Activated T-cell treated with anti-CD3 and anti-CD28 coated beads for 1 hour (primary cell): Measurements from ENCODE around the gene PLD5.
"Not testable (repeated sequence)": the region's sequence is repeated elsewhere in the genome, so short reads cannot be mapped to it uniquely, and the experiment has no call there.

ENCODE experiments used
- DNase-seq: peaks from one replicate; pipeline ENCODE4 v3.0.0-alpha.2; 2020; ENCODE audit warnings: low read depth

The PLD5 gene

GRCh38 chr1:242140836-242141235 is 383.7 kb downstream of the PLD5 start:
- no peak for DNase-seq

- no peak for DNase-seq
Observed at GRCh38 chr1:242139986-242140385, 384.5 kb downstream of the PLD5 start.

- no peak for DNase-seq
Observed at GRCh38 chr1:242139442-242139841, 385.1 kb downstream of the PLD5 start.

- no peak for DNase-seq
Observed at GRCh38 chr1:242133796-242134195, 390.7 kb downstream of the PLD5 start.

GRCh38 chr1:242133351-242133750 is 391.1 kb downstream of the PLD5 start:
- no peak for DNase-seq

GRCh38 chr1:242132121-242132817 is 392.2 kb downstream of the PLD5 start:
- no peak for DNase-seq

- DNase-seq: no peak
Observed at GRCh38 chr1:242128951-242129502, 395.5 kb downstream of the PLD5 start.

- no peak for DNase-seq
Observed at GRCh38 chr1:242120432-242120831, 404.1 kb downstream of the PLD5 start.

GRCh38 chr1:242100921-242101320 is 423.6 kb downstream of the PLD5 start:
- DNase-seq: no peak

GRCh38 chr1:242097283-242097682 is 427.2 kb downstream of the PLD5 start:
- not testable (repeated sequence) for DNase-seq

- no peak for DNase-seq
Observed at GRCh38 chr1:242093116-242093515, 431.4 kb downstream of the PLD5 start.

GRCh38 chr1:242089911-242090310 is 434.6 kb downstream of the PLD5 start:
- no peak for DNase-seq

GRCh38 chr1:242088875-242089274 is 435.6 kb downstream of the PLD5 start:
- DNase-seq: no peak

- DNase-seq: no peak
Observed at GRCh38 chr1:242086706-242087105, 437.8 kb downstream of the PLD5 start.

- no peak for DNase-seq
Observed at GRCh38 chr1:242086093-242086492, 438.4 kb downstream of the PLD5 start.

GRCh38 chr1:242083742-242084141 is 440.8 kb downstream of the PLD5 start:
- no peak for DNase-seq

- no peak for DNase-seq
Observed at GRCh38 chr1:242081446-242081845, 443.1 kb downstream of the PLD5 start.

GRCh38 chr1:242065813-242066212 is 458.7 kb downstream of the PLD5 start:
- no peak for DNase-seq

GRCh38 chr1:242062271-242062670 is 462.2 kb downstream of the PLD5 start:
- DNase-seq: no peak

GRCh38 chr1:242059976-242060375 is 464.5 kb downstream of the PLD5 start:
- no peak for DNase-seq

GRCh38 chr1:242058582-242058981 is 465.9 kb downstream of the PLD5 start:
- not testable (repeated sequence) for DNase-seq

- DNase-seq: not testable (repeated sequence)
Observed at GRCh38 chr1:242058181-242058580, 466.3 kb downstream of the PLD5 start.

GRCh38 chr1:242057745-242058115 is 466.8 kb downstream of the PLD5 start:
- DNase-seq: no peak
